Measurements from ENCODE around the gene CERS4. TPM values are rescaled to one million over a fixed set of nuclear protein-coding genes. Genes with fewer than 3 reads are reported as not detected.
"Not testable (repeated sequence)": the region's sequence is repeated elsewhere in the genome, so short reads cannot be mapped to it uniquely, and the experiment has no call there.

Gene CERS4
- polyA plus RNA-seq, 1 experiment: 7.6 TPM

GRCh38 chr19:8220481-8220880 is 11.3 kb downstream of the CERS4 start:
- ChIA-PET CTCF (no interaction called here), POLR2A (no interaction called here)
- no peaks in the 10 kb centered on the region for H3K27me3 ChIP-seq (ENCODE audit: control insufficient read depth, insufficient read depth, low read length)
- no peak for TF ChIP-seq CTCF (IDR thresholded peaks at IDR 0.05; ENCODE audit: insufficient read depth, low read depth, low read length)
- no peak overlapping the region for H3K4me3 ChIP-seq (ENCODE audit: low read depth, low read length)
- H3K36me3 ChIP-seq (ENCODE audit: control insufficient read depth, insufficient read depth, low read length): no peaks in the 10 kb centered on the region
- DNase-seq (ENCODE audit: low read depth): no peak

GRCh38 chr19:8221161-8221560 is 12.0 kb downstream of the CERS4 start:
- TF ChIP-seq CTCF (IDR thresholded peaks at IDR 0.05; ENCODE audit: insufficient read depth, low read depth, low read length): no peak
- CTCF ChIA-PET: no interaction called here
- no peak for DNase-seq (ENCODE audit: low read depth)
- no peaks in the 10 kb centered on the region for H3K27me3 ChIP-seq (ENCODE audit: control insufficient read depth, insufficient read depth, low read length)
- H3K36me3 ChIP-seq (ENCODE audit: control insufficient read depth, insufficient read depth, low read length): no peaks in the 10 kb centered on the region
- H3K4me3 ChIP-seq (ENCODE audit: low read depth, low read length): no peak overlapping the region
- POLR2A ChIA-PET: no interaction called here

- H3K27me3 ChIP-seq (ENCODE audit: control insufficient read depth, insufficient read depth, low read length); H3K4me3 ChIP-seq (ENCODE audit: low read depth, low read length); H3K36me3 ChIP-seq (ENCODE audit: control insufficient read depth, insufficient read depth, low read length); DNase-seq (ENCODE audit: low read depth); CTCF ChIA-PET; POLR2A ChIA-PET: not testable (repeated sequence)
Measured at GRCh38 chr19:8223442-8223841, 14.3 kb downstream of the CERS4 start.

GRCh38 chr19:8224394-8225145 is 15.4 kb downstream of the CERS4 start:
- no peaks in the 10 kb centered on the region for H3K27me3 ChIP-seq (ENCODE audit: control insufficient read depth, insufficient read depth, low read length)
- no peak for DNase-seq (ENCODE audit: low read depth)
- ChIA-PET POLR2A (no interaction called here), CTCF (no interaction called here)
- no peak overlapping the region for H3K4me3 ChIP-seq (ENCODE audit: low read depth, low read length)
- no peak for TF ChIP-seq CTCF (IDR thresholded peaks at IDR 0.05; ENCODE audit: insufficient read depth, low read depth, low read length)
- no peaks in the 10 kb centered on the region for H3K36me3 ChIP-seq (ENCODE audit: control insufficient read depth, insufficient read depth, low read length)

- TF ChIP-seq CTCF (IDR thresholded peaks at IDR 0.05; ENCODE audit: insufficient read depth, low read depth, low read length): no peak
- Histone ChIP-seq H3K4me3 (ENCODE audit: low read depth, low read length) (no peak overlapping the region), H3K36me3 (ENCODE audit: control insufficient read depth, insufficient read depth, low read length) (no peaks in the 10 kb centered on the region), H3K27me3 (ENCODE audit: control insufficient read depth, insufficient read depth, low read length) (no peaks in the 10 kb centered on the region; the same call in 1 of the 2 replicates)
- DNase-seq (ENCODE audit: low read depth): no peak
- CTCF ChIA-PET: no interaction called here
- POLR2A ChIA-PET: interaction anchor here (0.6 kb wide), 1 partner anchor 327 kb away, joined by 4 read pairs; no protein-coding TSS in a partner anchor
Measured at GRCh38 chr19:8231073-8231604, 22.0 kb downstream of the CERS4 start.

GRCh38 chr19:8233370-8233769 is 24.2 kb downstream of the CERS4 start:
- POLR2A ChIA-PET: no interaction called here
- Histone ChIP-seq H3K27me3 (ENCODE audit: control insufficient read depth, insufficient read depth, low read length) (no peaks in the 10 kb centered on the region; the same call in 1 of the 2 replicates), H3K36me3 (ENCODE audit: control insufficient read depth, insufficient read depth, low read length) (no peaks in the 10 kb centered on the region), H3K4me3 (ENCODE audit: low read depth, low read length) (no peak overlapping the region)
- no peak for DNase-seq (ENCODE audit: low read depth)
- CTCF ChIA-PET: no interaction called here
- TF ChIP-seq CTCF (IDR thresholded peaks at IDR 0.05; ENCODE audit: insufficient read depth, low read depth, low read length): no peak
